Esophagus muscularis mucosa (tissue), 4 donors: ENCODE measurements around the gene MVB12B.

Experiments used
- CTCF ChIP-seq, 3 experiments: fragments of 200-600 bp in 2 of 3; fragments of 450-650 bp in 1 of 3; sonication (generic) in 2 of 3; IDR thresholded peaks; one replicate each; pipeline ENCODE4 v1.5.1; 2017 to 2019; ENCODE audit warnings: antibody characterized with exemption in 3 of 3, mild to moderate bottlenecking in 2 of 3, moderate library complexity in 1 of 3
- EP300 ChIP-seq: sonication (generic); formaldehyde crosslinking; IDR thresholded peaks from one replicate; pipeline ENCODE4 v1.6.1; 2017; ENCODE audit warnings: antibody characterized with exemption
- POLR2AphosphoS5 ChIP-seq, 2 donors: sonication (generic); formaldehyde crosslinking; IDR thresholded peaks; one replicate each; pipeline ENCODE4 v1.6.1; 2017; ENCODE audit warnings: antibody characterized with exemption in 2 of 2

DNA sequence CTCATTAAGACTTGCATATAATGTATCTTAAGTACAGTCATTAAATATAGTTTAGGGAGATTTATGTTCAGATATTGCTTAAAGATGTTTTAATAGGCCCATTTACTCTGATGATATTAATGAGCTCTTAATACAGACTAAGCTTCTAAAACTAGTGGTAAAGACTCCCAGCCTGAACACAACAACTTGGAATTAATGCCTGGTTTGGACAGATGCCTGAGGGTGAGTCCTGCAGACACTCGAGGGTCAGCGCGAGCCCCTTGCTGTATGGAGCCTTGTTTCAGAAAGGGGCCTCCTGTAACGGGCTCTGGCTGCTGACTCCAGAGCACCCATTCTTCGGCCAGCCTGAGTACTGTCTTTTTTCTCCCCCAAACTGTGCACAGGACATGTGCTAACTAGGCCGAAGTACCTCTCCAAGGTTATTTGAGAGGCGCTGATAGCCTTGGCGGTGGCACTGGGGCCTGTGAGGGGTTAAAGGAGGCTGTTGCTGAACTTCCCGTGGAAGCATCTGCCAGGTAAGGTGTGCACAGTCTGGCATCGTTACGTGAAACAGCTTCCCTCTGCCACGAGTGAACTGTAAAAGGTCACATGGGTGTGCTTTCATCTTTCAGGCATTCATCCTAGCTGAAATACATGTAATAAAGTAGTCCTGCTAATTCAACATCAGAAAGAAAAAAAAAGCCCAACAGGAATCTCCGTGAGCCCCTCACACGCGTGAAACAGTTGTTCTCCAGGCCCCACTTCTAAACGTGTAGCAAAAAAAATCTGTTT, 113.4 kb downstream of the MVB12B start:
- no peak for TF ChIP-seq CTCF (IDR thresholded peaks at IDR 0.05)
- TF ChIP-seq POLR2AphosphoS5 (IDR thresholded peaks at IDR 0.05) = no peak
- no peak for TF ChIP-seq EP300
